ENCODE measurements around the gene CEACAM19.

The CEACAM19 gene, protein sequence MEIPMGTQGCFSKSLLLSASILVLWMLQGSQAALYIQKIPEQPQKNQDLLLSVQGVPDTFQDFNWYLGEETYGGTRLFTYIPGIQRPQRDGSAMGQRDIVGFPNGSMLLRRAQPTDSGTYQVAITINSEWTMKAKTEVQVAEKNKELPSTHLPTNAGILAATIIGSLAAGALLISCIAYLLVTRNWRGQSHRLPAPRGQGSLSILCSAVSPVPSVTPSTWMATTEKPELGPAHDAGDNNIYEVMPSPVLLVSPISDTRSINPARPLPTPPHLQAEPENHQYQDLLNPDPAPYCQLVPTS

DNA sequence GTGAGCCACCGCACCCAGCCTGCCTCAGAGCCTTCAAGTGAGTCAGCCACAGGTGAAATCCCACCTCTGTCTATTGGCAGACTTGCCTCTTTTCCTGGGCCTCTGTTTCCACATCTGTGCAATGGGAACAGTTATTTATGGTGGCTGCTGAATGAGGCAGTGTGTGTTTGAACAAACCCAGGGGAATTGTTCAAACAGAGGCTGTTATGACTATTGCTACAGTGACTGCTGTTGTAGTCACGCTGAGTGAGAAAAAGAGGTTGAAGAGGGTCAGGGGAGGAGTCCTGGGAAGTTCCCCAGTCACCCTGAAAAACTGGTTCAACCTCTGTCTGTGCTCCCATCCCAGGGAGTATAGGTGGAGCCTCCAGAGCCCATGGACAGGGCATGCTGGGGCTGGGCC is at the start of gene CEACAM19:
Gene CEACAM19, plus strand, starts transcription at position 83 of the 400 bp plus-strand sequence. CDS start 450 bp downstream, outside the sequence.
- H3K79me2 ChIP-seq (ENCODE audit: insufficient read depth, low read length) = no peaks in the 10 kb centered on the region

DNA sequence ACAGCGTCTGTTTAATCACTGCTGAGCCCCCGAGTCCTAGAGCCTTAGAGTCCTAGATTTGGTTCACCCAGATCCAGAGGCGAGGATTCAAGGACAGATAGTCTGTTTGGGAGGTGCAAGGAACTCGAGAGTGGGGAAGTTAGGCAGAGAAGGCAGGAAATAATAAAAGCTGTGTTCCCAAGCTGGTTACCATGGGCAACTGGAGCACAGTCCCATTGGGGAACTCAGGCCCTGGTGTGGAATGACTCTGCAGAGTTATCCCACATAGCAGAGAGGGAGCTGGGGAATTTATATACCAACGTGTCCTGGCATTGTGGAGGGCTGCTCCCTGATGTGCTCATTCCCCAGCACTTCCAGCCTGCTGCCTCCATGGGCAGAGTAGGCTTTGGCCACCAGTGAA is 48.2 kb upstream of the CEACAM19 start:
- no peaks in the 10 kb centered on the region for H3K4me1 ChIP-seq (ENCODE audit: insufficient read depth, low read length, poor library complexity, severe bottlenecking)
- H3K79me2 ChIP-seq (ENCODE audit: insufficient read depth, low read length) = no peaks in the 10 kb centered on the region
- H4K20me1 ChIP-seq (ENCODE audit: insufficient read depth, low read length, poor library complexity, severe bottlenecking) = no peaks in the 10 kb centered on the region
- no peak overlapping the region for H2AFZ ChIP-seq (ENCODE audit: low read length)
- no peak overlapping the region for H3K9ac ChIP-seq (ENCODE audit: low read depth, low read length, poor library complexity, severe bottlenecking)
- H3K4me2 ChIP-seq (ENCODE audit: low read depth, low read length, poor library complexity, severe bottlenecking) = no peak overlapping the region
- H3F3A ChIP-seq (ENCODE audit: low read depth) = no peaks in the 10 kb centered on the region
- no peaks in the 10 kb centered on the region for H3K27me3 ChIP-seq (ENCODE audit: insufficient read depth, low read length, poor library complexity, severe bottlenecking)
- H3K9me2 ChIP-seq (replicated peaks; ENCODE audit: low read depth, low read length) = no peaks in the 10 kb centered on the region
- H3K36me3 ChIP-seq (ENCODE audit: insufficient read depth, low read length) = no peaks in the 10 kb centered on the region
- no peak overlapping the region for H3K4me3 ChIP-seq (ENCODE audit: low read length, poor library complexity, severe bottlenecking)
- TF ChIP-seq, protein P1, sequence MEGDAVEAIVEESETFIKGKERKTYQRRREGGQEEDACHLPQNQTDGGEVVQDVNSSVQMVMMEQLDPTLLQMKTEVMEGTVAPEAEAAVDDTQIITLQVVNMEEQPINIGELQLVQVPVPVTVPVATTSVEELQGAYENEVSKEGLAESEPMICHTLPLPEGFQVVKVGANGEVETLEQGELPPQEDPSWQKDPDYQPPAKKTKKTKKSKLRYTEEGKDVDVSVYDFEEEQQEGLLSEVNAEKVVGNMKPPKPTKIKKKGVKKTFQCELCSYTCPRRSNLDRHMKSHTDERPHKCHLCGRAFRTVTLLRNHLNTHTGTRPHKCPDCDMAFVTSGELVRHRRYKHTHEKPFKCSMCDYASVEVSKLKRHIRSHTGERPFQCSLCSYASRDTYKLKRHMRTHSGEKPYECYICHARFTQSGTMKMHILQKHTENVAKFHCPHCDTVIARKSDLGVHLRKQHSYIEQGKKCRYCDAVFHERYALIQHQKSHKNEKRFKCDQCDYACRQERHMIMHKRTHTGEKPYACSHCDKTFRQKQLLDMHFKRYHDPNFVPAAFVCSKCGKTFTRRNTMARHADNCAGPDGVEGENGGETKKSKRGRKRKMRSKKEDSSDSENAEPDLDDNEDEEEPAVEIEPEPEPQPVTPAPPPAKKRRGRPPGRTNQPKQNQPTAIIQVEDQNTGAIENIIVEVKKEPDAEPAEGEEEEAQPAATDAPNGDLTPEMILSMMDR (conservative IDR thresholded peaks at IDR 0.05; ENCODE audit: low read length) = no peak
- TF ChIP-seq EZH2phosphoT487 (IDR thresholded peaks at IDR 0.05; ENCODE audit: borderline replicate concordance) = no peak
- no peaks in the 10 kb centered on the region; the same call in 1 of the 2 replicates for H3K9me3 ChIP-seq (ENCODE audit: insufficient read depth, low read depth, low read length)

More for the DNA sequence above, at the start of gene CEACAM19:
- Histone ChIP-seq H3K9me3 (ENCODE audit: insufficient read depth, low read depth, low read length) (peaks cover 2% of the 10 kb centered on the region; the same call in 1 of the 2 replicates), H3K4me1 (ENCODE audit: insufficient read depth, low read length, poor library complexity, severe bottlenecking) (no peaks in the 10 kb centered on the region), H3F3A (ENCODE audit: low read depth) (no peaks in the 10 kb centered on the region), H3K27me3 (ENCODE audit: insufficient read depth, low read length, poor library complexity, severe bottlenecking) (no peaks in the 10 kb centered on the region), H2AFZ (ENCODE audit: low read length) (no peak within 1 kb of the TSS), H3K4me2 (ENCODE audit: low read depth, low read length, poor library complexity, severe bottlenecking) (no peak within 1 kb of the TSS), H3K4me3 (ENCODE audit: low read length, poor library complexity, severe bottlenecking) (no peak within 1 kb of the TSS), H4K20me1 (ENCODE audit: insufficient read depth, low read length, poor library complexity, severe bottlenecking) (no peaks in the 10 kb centered on the region), H3K9ac (ENCODE audit: low read depth, low read length, poor library complexity, severe bottlenecking) (no peak within 1 kb of the TSS), H3K9me2 (replicated peaks; ENCODE audit: low read depth, low read length) (no peaks in the 10 kb centered on the region), H3K36me3 (ENCODE audit: insufficient read depth, low read length) (no peaks in the 10 kb centered on the region)
- TF ChIP-seq EZH2phosphoT487 (IDR thresholded peaks at IDR 0.05; ENCODE audit: borderline replicate concordance) = no peak
- TF ChIP-seq, protein P1 (conservative IDR thresholded peaks at IDR 0.05; ENCODE audit: low read length) = no peak

DNA sequence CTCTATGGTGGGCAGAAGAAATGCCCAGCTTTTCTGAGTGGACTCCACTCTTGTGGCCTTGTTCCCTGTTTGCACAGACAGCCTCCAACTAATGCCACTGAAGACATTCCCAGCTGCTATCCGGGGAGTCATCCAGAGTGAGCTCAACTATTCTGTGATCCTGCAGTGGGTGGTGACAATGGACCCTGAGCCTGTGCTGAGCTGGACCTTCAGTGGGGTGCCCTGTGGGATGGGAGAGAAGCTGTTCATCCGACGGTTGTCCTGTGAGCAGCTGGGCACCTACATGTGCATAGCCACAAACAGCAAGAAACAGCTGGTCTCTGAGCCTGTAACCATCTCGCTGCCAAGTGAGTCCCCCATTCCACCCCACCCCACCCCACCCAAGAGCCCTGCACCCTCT is 47.7 kb upstream of the CEACAM19 start:
- Histone ChIP-seq H3K27me3 (ENCODE audit: insufficient read depth, low read length, poor library complexity, severe bottlenecking) (no peaks in the 10 kb centered on the region), H4K20me1 (ENCODE audit: insufficient read depth, low read length, poor library complexity, severe bottlenecking) (no peaks in the 10 kb centered on the region), H3K9me3 (ENCODE audit: insufficient read depth, low read depth, low read length) (no peaks in the 10 kb centered on the region; the same call in 1 of the 2 replicates), H3K36me3 (ENCODE audit: insufficient read depth, low read length) (no peaks in the 10 kb centered on the region), H3K4me3 (ENCODE audit: low read length, poor library complexity, severe bottlenecking) (no peak overlapping the region), H3K9me2 (replicated peaks; ENCODE audit: low read depth, low read length) (no peaks in the 10 kb centered on the region), H2AFZ (ENCODE audit: low read length) (no peak overlapping the region), H3K4me1 (ENCODE audit: insufficient read depth, low read length, poor library complexity, severe bottlenecking) (no peaks in the 10 kb centered on the region), H3K9ac (ENCODE audit: low read depth, low read length, poor library complexity, severe bottlenecking) (no peak overlapping the region), H3K79me2 (ENCODE audit: insufficient read depth, low read length) (no peaks in the 10 kb centered on the region), H3K4me2 (ENCODE audit: low read depth, low read length, poor library complexity, severe bottlenecking) (no peak overlapping the region), H3F3A (ENCODE audit: low read depth) (no peaks in the 10 kb centered on the region)
- no peak for TF ChIP-seq EZH2phosphoT487 (IDR thresholded peaks at IDR 0.05; ENCODE audit: borderline replicate concordance)
- TF ChIP-seq, protein P1 (conservative IDR thresholded peaks at IDR 0.05; ENCODE audit: low read length) = no peak

All from Loucy (cell line).